GM19372 (cell line): ENCODE data around the gene SLC25A13.

Source experiments
- ATAC-seq: cut with Tn5 transposase; IDR thresholded peaks from one replicate; pipeline ENCODE4 v1.9.1; 2021; ENCODE audit warnings: mild to moderate bottlenecking, low read depth, moderate library complexity; ENCODE audit not compliant: unreplicated experiment

SLC25A13 gene

DNA sequence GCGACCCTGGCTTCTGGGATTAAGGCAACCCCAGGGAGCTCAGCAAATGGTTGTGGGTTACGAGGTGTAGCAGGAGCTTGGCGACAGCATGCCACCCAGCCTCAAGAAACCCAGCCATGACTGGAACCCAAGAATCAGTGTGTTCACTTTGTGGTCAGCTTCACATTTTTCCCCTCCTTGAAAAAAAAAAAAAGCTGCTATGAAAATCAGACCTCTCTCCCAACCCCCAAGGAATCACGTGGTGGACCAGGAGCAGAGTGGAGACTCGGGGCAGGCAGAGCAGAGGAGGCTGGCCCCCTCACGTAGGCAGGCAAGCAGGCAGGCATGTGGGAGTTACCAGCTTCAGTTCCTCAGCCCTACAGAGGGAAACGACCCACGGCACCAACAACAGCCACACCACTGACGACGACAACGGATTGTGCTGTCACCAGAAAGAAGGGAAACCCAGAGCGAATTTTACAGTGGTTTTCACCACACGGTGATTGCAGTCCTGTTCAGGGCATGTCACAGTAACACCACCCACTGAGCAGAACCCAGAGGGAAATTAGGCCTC, 203.4 kb downstream of the SLC25A13 start:
- ATAC-seq = no peak

DNA sequence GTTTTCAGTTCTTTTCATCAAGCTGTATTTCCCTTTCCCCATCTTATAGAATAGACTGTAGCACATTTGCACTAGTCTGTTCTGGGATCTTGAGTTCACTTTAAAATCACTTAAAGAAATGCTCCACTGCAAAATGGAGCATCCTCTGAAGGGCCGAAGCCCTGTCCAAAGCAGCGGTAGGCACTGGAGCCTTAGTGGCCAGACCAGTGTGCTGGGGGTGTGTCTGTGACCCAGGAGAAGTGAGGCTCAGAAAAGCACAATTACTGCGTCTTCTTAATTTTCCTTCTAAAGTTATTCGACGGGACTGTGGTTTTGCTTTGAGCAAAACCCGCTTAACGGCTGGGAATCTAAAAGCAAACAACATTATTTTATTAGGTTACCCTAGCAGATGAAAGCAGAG, 205.7 kb downstream of the SLC25A13 start:
- ATAC-seq = no peak

DNA sequence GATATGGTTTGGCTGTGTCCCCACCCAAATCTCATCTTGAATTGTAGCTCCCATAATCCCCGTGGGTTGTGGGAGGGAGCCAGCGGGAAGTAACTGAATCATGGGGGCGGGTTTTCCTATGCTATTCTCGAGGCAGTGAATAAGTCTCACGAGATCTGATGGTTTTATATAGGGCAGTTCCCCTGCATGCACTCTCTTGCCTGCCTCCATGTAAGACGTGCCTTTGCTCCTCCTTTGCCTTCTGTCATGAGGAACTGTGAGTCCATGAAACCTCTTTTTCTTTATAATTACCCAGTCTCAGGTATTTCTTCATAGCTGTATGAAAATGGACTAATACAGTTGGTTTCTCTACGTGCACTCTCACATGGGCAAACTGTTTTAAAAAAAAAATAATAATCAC, 207.7 kb downstream of the SLC25A13 start:
- ATAC-seq = no peak

DNA sequence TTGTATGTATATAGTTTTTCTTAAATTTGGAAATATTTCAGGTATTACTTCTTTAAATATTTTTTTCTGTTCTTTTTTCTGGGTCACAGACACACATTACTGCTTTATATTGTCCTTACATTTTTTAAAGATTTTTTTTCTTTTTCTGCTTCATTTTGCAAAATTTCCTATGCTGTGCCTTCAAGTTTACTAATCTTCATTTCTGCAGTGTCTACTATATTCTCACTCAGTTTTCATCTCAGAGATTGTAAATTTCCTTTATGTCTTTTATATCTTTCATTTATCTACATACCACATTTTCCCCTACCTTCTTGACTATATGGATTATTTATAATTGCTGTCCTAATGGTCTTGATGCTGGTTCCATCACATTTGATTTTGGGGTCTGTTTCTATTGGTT, 210.5 kb downstream of the SLC25A13 start:
- ATAC-seq = no peak

DNA sequence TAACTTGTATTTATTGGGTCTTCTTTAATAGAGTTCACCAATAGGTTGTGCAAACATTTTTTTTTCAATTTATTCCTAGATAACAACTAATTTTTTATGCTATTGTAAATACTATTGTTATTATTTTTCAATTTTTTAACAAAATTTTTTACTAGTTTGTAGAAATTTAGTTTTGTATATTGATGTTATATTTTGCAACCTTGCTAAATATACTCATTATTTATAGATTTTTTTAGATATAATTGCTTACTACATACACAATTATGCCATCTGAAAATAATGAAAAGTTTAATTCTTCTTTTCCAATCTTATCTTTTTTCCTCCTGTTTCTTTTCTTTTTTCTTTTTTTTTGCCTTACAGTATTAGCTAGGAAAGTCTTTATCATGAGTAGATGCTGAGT, 216.9 kb downstream of the SLC25A13 start:
- ATAC-seq = no peak

DNA sequence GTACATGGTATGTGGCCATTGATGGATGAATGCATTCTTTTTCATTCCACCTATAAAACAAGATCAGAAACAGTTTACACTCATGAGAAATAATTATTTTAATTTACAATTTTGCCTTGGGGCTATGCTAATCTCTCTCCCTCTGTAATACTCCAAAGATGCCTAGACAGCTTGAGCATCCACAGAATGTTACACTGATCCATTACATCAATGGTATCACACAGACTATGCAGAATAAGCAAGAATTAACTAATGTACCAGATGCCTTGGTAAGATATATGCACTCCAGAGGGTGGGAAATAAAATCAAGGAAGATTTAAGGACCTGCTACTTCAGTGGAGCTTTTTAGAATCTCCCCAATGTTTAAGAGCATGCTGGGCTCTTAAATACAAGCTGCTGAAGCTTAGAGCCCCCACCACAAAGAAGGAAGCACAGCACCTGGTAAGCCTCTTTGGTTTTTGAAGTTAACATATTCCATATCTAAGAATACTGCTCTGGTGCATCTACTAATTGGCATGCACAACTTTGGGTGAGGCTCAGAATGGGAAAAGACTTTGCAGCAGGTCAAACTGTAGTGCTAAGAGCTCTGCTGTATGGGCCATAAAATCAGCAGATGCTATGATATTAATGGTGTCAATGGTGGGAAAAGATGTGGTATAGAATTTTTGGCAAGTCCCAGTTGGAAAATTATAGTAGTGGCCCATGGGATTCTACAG, 219.6 kb downstream of the SLC25A13 start:
- no peak for ATAC-seq

DNA sequence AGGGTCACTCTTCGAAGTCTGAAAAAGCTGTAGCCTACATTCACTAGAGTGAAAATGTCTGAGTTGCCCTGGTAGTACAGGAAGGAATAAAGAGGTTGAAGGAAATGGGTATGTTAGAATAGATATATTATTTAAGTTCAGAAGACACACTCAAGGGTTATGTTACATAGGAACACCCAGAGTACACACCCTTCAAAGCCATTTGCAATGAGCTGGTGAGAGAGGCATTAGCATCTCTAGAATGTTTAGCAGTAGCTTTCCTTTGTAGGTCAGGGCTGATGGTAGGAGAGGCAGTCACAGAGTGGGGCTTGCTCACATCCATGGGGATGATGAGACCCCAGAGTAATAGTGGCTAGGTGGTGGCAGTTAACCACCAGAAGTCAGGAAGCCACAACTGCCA, 221.2 kb downstream of the SLC25A13 start:
- ATAC-seq = no peak

DNA sequence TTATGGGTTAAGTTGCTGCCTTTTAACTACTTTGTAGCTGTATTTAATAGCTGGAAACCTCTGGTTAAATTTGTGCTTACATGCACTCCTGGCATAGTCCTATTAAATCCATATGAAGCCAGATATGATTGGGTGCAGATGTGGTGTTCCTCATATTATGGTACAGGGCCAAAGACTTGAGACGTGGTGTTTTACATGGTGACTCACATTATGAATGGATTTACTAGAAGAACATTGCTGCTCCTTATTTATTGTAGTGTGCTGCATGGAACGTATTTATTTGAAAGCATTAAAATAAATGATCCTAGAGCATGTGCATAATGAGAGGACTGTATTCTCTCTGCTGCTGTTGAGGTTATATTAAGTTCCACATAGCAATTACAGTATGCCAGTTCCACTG, 224.1 kb downstream of the SLC25A13 start:
- ATAC-seq = no peak

DNA sequence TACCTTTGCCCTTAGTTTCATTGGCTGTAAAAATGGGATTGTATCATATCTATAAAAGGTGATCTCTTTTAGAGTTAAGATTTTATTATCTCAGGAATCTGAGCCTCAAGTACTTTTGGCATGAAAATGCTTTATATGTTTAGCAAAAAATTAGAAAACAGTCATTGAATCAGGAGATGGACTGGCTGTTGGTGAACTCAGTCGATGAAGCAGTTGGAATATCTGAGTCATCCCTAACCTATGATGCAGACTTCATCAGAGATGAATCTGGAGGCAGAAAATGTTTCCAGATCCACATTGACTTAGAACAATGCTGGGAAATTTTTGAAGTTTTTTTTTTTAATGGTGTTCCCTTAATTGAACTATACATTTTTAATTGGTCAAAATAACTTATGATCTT, 228.5 kb downstream of the SLC25A13 start:
- no peak for ATAC-seq

DNA sequence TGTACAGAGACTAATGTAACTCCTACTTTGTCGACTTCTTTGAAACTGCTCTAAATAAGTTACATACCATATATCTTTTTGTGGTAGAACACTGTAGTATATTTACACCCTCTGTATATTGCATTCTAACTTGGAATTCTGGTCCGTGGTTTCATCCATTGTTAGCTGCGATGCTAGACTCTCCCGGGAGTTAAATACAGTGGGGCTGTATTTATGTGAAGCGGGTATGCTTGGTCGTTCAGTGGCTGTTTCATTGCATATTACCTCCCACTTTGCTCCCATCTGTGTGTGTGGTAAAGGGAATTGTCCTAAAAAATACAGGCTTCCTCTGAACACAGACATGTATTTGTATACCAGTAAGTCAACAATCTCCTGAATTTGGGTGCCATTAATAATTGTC, 231.1 kb downstream of the SLC25A13 start:
- no peak for ATAC-seq

DNA sequence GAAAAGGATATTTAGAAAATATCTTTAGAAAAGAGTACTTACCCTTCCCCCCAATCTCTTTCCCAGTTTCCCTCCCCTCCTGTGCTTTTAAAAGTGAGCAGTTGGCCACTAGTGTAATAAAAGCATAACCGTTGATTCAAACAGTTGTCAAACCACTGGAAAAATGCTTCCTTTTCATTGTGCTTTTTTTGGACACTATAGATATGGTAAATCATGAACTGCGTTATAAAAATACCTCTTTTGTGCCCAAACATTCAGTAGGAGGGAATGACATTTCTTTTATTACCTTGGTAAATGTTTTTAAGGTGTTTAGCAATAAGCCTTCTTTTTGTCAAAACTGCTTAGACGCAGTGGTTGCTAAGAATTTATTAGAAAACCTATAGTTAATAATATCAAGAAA, 232.4 kb downstream of the SLC25A13 start:
- no peak for ATAC-seq

DNA sequence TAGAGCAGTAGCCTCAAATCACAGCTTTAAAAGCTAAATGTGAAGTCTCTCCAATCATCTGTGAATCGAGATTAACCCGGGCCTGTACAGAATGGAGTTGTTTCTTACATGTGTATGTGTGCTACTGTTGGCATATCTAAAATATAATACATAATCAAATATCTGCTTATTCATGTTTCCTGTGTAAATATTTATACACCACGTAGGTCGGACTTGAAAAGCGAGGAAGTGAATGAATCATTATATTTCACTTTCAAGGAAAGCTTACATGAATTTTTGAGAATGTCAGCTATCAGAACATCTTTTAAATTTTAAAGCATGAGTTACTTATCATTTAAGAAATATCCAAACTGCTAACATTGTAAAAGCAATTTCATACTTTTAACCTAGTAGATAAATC, 233.3 kb downstream of the SLC25A13 start:
- no peak for ATAC-seq

DNA sequence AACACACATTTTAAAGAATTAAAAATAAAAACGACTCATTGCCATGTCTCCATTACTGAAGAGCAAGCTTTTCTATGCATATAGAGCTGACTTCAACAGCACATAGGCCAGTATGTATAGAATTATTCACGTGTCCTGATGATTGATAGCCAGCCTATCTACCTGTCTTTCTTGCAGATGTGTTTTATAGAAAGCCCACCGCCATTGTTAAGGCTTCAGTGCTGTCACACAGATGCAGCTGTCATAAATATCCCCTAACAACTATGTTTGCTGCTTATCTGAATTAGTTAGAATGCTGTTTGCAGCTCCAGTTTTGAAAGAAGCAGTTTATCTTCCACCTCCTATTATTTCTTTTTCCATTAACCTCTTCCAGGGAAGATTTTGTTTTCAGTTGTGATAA, 235.9 kb downstream of the SLC25A13 start:
- no peak for ATAC-seq

DNA sequence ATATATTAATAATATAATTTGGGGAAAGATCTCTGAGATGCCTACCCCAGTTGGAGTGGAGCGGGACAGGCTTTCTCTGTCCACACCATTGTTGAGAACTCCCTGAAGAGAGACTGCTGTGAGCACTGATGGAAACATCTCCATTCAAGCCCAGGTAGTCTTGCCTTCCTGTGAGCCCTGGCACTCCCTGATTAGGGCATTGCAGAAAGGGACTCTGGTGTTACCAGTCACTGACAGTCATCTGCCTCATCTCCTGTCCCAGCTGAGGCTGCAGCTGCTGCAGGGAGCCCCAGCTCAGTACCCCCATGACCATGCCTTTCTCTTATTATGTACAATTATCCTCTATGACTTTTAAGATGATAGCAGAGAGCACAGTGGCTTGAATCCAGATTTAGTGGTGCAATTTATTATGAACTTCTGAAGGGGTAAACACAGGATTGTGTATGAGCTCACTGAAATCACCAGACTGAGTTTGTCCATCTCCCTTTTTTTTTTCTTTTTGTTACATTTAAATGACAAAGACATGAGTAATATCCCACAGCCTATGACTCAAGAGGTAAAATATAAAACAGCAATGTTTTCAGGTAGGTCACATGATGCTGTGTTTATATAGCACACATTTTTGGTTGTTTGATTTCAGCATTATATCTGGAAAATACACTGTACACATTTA, 236.9 kb downstream of the SLC25A13 start:
- ATAC-seq = no peak

DNA sequence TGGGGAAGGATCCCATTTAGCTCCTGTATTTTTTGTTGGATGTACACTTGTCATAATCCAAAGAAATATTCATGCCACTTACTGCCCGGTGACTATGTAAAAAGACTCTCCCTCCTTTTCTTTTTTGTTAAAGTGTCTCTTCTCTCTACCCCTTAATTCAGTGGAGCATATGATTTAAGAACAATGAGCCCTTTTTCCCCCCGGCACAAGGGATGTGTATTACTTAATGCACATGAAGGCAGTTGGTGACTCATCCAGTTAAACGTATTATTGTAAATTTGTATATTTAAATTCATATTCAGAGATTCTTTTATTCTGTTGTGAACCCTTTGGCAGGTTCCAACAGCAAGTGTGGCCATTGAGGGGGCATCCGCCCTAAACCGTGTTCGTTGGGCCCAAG, 241.9 kb downstream of the SLC25A13 start:
- ATAC-seq = no peak

DNA sequence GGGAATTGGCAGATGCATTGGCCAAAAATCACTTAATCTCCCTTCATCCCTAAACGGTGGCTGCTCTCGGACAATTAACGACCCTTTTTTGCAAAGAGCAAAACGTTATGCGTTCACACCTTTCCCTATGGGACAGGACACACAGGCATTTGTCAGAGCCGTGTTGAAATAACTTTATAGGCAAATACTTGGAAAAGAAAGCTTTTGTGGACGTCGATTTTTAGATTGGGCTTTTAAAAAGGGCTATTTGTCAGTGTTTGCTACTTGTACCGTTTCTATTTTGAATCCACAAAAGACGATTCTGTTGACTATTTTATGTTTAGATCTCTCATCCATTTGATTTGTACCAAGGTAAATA, 245.6 kb downstream of the SLC25A13 start:
- no peak for ATAC-seq

DNA sequence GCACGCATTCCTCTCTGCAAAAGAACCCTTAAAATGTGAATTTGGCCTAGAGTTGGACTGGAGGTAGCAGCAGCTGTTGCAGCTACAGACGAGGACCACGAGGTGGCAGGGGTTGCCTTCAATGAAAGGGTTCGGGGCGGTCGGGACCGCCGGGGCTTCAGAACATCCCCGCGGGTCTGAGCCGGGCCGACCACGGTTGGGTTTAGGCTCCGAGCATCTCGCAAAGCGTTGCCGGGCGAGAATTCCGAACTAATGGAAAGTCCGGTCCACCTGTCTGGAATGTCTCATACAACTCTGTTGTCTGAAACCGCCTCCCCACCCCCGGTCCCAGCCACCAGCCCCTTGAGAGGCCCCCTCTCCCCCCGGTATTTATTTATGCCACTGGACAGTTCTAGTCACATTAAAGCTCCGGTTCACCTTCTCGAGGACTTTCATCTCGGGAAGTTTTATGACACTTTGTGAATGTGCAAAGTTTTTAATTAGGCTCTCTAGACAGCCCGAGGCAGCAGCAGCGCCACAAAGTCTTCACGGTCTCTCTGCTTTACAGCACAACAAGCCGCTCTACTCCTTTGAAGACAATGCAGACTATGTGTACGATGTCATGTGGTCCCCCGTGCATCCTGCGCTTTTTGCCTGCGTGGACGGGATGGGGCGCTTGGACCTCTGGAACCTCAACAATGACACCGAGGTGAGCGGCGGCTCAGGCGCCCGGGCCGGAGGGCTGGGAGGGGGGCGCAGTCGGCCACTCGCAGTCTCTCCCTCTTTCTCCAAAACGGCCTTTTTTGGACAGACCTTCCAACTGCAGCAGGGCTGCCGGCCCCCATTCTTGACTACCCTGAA, 246.2 kb downstream of the SLC25A13 start:
- peak; percentile 92 for ATAC-seq

DNA sequence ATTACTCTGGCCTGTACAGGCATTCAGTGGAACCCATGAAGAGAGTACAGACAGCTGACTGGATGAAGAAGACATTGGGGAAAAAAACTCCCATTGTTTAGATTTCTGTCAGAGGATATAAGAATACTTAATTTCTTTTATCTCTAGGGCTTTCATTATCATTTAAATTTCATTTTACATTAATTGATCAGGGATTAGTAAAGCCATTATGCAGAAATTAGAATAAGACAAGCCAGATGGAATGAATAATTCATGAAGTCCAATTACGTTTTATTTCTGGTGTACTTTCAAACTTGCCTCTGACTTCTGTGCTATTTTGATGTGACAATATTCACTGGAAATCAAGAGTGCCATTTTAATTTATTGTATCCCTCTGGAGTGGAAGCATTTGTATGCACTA, 247.0 kb downstream of the SLC25A13 start:
- no peak for ATAC-seq
